ENCODE measurements around the gene UNC80.

GRCh38 chr2:209943776-209944175 is 172.1 kb downstream of the UNC80 start:
- TF ChIP-seq, protein P1, sequence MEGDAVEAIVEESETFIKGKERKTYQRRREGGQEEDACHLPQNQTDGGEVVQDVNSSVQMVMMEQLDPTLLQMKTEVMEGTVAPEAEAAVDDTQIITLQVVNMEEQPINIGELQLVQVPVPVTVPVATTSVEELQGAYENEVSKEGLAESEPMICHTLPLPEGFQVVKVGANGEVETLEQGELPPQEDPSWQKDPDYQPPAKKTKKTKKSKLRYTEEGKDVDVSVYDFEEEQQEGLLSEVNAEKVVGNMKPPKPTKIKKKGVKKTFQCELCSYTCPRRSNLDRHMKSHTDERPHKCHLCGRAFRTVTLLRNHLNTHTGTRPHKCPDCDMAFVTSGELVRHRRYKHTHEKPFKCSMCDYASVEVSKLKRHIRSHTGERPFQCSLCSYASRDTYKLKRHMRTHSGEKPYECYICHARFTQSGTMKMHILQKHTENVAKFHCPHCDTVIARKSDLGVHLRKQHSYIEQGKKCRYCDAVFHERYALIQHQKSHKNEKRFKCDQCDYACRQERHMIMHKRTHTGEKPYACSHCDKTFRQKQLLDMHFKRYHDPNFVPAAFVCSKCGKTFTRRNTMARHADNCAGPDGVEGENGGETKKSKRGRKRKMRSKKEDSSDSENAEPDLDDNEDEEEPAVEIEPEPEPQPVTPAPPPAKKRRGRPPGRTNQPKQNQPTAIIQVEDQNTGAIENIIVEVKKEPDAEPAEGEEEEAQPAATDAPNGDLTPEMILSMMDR (IDR thresholded peaks at IDR 0.05), result no peak
- TF ChIP-seq POLR2A (IDR thresholded peaks at IDR 0.05) (no peak), EP300 (IDR thresholded peaks at IDR 0.05) (no peak), POLR2AphosphoS5 (IDR thresholded peaks at IDR 0.05) (no peak)
